ENCODE measurements around the gene PRKG1. TPM values are rescaled to one million over a fixed set of nuclear protein-coding genes. Genes with fewer than 3 reads are reported as not detected.
"Not testable (repeated sequence)": the region's sequence is repeated elsewhere in the genome, so short reads cannot be mapped to it uniquely, and the experiment has no call there.

The PRKG1 gene
- total RNA-seq, 2 donors from 2014 or later: 17.8 to 31.1 TPM

GRCh38 chr10:51567271-51567670 lies 493.0 kb downstream of the PRKG1 start:
- Histone ChIP-seq H3K27me3 (no peaks in the 10 kb centered on the region), H3K4me3 (no peak overlapping the region)

GRCh38 chr10:51569467-51569866 lies 495.2 kb downstream of the PRKG1 start:
- H3K4me3 ChIP-seq: no peak overlapping the region
- H3K27me3 ChIP-seq: no peaks in the 10 kb centered on the region
- no peak for TF ChIP-seq CTCF (IDR thresholded peaks at IDR 0.05)
- no peaks in the 10 kb centered on the region for H3K36me3 ChIP-seq
- H3K4me1 ChIP-seq: peaks cover 0 to 6% of the 10 kb centered on the region in 2 donors
- no peak overlapping the region for H3K27ac ChIP-seq
- DNase-seq (ENCODE audit: low spot score): no peak
- H3K9me3 ChIP-seq: no peaks in the 10 kb centered on the region

More at GRCh38 chr10:51567271-51567670, 493.0 kb downstream of the PRKG1 start:
- H3K27ac ChIP-seq: no peak overlapping the region
- TF ChIP-seq CTCF (IDR thresholded peaks at IDR 0.05): no peak
- no peaks in the 10 kb centered on the region for H3K9me3 ChIP-seq
- no peak for DNase-seq (ENCODE audit: low spot score)
- no peaks in the 10 kb centered on the region for H3K4me1 ChIP-seq
- no peaks in the 10 kb centered on the region for H3K36me3 ChIP-seq

- Histone ChIP-seq H3K36me3 (no peaks in the 10 kb centered on the region), H3K4me3 (no peak overlapping the region), H3K27ac (no peak overlapping the region), H3K9me3 (no peaks in the 10 kb centered on the region), H3K27me3 (no peaks in the 10 kb centered on the region), H3K4me1 (peaks cover 0 to 9% of the 10 kb centered on the region in 2 donors)
- no peak for DNase-seq (ENCODE audit: low spot score)
- TF ChIP-seq CTCF (IDR thresholded peaks at IDR 0.05): no peak
Measured at GRCh38 chr10:51574248-51575048, 500.2 kb downstream of the PRKG1 start.

- not testable (repeated sequence) for H3K36me3 ChIP-seq; H3K4me1 ChIP-seq; H3K4me3 ChIP-seq; DNase-seq (ENCODE audit: low spot score); H3K27ac ChIP-seq; H3K27me3 ChIP-seq; H3K9me3 ChIP-seq
Measured at GRCh38 chr10:51581196-51581595, 506.9 kb downstream of the PRKG1 start.

GRCh38 chr10:51583976-51584375 lies 509.7 kb downstream of the PRKG1 start:
- no peaks in the 10 kb centered on the region for H3K27me3 ChIP-seq
- no peak for TF ChIP-seq CTCF (IDR thresholded peaks at IDR 0.05)
- no peak overlapping the region for H3K27ac ChIP-seq
- no peaks in the 10 kb centered on the region for H3K36me3 ChIP-seq
- H3K4me1 ChIP-seq: no peaks in the 10 kb centered on the region
- DNase-seq (ENCODE audit: low spot score): no peak
- H3K4me3 ChIP-seq: no peak overlapping the region
- H3K9me3 ChIP-seq: no peaks in the 10 kb centered on the region

GRCh38 chr10:51585742-51586141 lies 511.5 kb downstream of the PRKG1 start:
- no peak for DNase-seq (ENCODE audit: low spot score)
- no peaks in the 10 kb centered on the region for H3K4me1 ChIP-seq
- H3K27ac ChIP-seq: no peak overlapping the region
- no peak overlapping the region for H3K4me3 ChIP-seq
- H3K27me3 ChIP-seq: no peaks in the 10 kb centered on the region
- TF ChIP-seq CTCF (IDR thresholded peaks at IDR 0.05): no peak
- H3K36me3 ChIP-seq: no peaks in the 10 kb centered on the region
- no peaks in the 10 kb centered on the region for H3K9me3 ChIP-seq

All from right atrium auricular region (tissue), 2 donors.